GM23248 (cell line): ENCODE measurements around the gene PIGR.

Experiments used
- EZH2 ChIP-seq: fragments of 200-600 bp; sonication (generic); IDR thresholded peaks from 2 replicates; pipeline ENCODE4 v1.6.1; 2018; ENCODE audit warnings: antibody characterized with exemption, mild to moderate bottlenecking; ENCODE audit not compliant: insufficient read depth, poor library complexity, severe bottlenecking
- EZH2phosphoT487 ChIP-seq: fragments of 200-600 bp; sonication (generic); IDR thresholded peaks from 2 replicates; pipeline ENCODE4 v1.6.1; 2018; ENCODE audit warnings: antibody characterized with exemption, moderate library complexity, mild to moderate bottlenecking, low read depth; ENCODE audit not compliant: insufficient read depth

DNA sequence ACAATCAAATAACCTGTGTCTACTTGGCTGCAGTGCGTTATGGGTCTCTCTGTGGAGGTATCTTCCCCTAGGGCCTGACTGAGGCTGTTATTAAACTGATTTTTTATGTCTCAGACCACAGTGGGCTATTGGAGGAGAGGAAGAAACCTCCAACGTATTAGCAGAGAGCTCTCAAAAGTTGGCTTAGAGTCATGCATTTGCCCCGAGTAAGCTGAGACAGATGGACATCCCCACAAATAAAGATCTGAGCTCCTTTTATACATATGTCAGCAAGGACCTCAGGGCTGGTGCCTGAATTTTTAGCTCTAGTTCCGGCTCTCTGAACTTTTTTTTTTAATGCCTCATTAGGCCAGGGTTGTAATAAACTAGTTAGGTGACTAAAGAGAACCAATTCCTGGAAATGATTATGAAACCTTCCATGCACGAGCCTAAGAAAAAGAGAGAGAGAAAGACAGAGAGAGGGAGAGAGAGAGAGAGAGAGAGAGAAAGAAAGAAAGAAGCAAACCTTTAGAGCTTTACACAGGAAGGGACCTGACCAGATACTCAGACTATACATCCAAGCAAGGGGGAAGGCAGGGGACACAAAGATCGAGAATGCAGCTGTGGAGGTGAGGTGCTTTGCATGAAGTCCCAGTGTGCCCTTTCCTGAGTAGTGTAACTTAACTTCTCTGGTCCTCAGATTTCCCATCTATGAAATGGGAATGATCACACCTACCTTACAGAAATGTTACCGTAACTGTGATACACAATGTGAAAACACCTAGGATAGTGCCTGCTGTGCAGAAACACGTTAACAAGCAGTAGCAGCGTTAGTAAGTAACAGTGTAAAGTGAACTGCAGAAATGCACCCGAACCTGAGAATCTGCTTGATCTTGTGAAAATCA is 8.4 kb upstream of the PIGR start:
- TF ChIP-seq EZH2phosphoT487 = no peak
- TF ChIP-seq EZH2 = no peak
